Stimulated activated CD8-positive, alpha-beta memory T cell treated with anti-CD3 and anti-CD28 coated beads, Interleukin-7, amount 100 ng/mL, for 24 hours (primary cell): Measurements from ENCODE around the gene PDXK.
A peak's percentile ranks its signal among the peaks of the same experiment; 100 is the strongest.
"Not testable (repeated sequence)": the region's sequence is repeated elsewhere in the genome, so short reads cannot be mapped to it uniquely, and the experiment has no call there.

Experiments
- DNase-seq: peaks from one replicate; pipeline ENCODE4 v3.0.0-alpha.2; 2020; ENCODE audit warnings: low read depth

Gene PDXK

GRCh38 chr21:43718872-43719747 lies at the start of gene PDXK:
Gene PDXK, plus strand, starts transcription at chr21:43719129. Its CDS starts 166 bp downstream, at chr21:43719295.
- DNase-seq, result peak; percentile 39

DNA sequence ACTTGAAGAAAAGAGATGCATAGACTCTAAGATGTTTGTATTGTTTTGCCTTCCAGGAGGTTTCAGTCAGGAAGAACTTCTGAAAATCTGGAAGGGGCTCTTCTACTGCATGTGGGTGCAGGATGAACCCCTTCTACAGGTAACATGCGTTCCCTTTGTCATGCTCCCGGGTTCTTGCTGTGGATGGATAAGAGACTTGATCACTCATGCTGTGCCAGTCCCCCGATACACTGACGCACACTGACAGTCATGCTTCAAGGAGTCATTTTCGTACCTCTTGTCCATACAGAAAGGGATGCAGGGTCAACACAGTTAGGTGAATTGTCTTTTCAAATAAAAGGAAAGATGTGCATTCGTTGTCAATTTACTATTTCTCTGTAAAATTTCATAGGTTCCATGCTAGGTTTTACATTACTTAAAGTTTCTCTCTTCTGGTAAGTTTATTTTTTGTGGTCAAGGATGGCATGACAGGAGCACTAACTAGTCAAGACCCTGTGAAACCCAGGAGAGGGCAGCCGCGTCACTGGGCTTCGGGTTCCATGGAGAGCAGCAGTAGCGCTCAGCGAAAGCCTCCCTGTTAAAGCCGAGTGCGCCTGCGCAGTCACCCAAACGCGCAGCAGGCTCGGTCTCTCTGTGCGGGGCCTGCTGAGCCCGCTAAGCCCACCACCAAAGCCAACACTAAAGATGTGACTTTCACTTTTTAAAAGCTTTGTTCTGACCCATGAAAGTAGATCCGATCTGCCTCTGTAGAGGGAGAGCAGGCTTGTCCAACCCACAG lies 48.9 kb upstream of the PDXK start:
- DNase-seq, result no peak

- DNase-seq, result no peak
Measured at GRCh38 chr21:43675871-43676270, 43.1 kb upstream of the PDXK start.

- DNase-seq, result no peak
Measured at GRCh38 chr21:43676391-43676790, 42.5 kb upstream of the PDXK start.

- DNase-seq, result no peak
Measured at GRCh38 chr21:43679951-43680350, 39.0 kb upstream of the PDXK start.

- DNase-seq, result not testable (repeated sequence)
Measured at GRCh38 chr21:43680421-43680820, 38.5 kb upstream of the PDXK start.

DNA sequence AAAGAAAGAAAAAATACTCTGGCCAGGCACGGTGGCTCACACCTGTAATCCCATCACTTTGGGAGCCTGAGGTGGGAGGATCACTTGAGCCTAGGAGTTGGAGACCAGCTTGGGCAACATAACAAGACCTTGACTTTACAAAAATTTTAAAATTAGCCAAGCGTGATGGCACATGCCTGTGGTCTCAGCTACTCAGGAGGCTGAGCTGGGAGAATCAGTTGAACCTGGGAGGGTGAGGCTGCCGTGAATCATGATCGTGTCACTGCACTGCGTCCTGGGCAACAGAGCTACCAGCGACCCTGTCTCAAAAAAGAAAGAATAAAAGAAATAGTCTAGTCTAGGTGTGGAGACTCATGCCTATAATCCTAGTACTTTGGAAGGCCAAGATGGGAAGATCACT lies 37.3 kb upstream of the PDXK start:
- no peak for DNase-seq

DNA sequence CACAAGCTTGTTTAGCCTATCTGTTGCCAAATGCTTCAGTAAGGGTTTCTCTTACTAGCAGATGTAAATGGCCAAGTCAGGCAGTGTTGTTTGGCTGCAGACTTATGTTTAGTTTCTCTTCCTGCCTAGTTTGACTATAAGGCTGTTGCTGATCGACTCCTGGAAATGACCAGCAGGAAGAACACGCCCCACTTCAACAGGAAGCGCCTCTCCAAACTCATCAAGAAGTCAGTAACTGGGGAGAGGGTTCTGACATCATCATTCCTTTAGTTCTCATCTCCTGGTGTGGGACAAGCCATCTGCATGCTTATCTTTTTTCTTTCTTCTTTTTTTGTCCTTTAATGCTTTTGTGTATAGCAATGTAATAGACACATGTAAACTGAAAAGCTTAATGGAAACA lies 34.5 kb upstream of the PDXK start:
- DNase-seq, result no peak

- DNase-seq, result no peak
Measured at GRCh38 chr21:43686811-43687565, 31.9 kb upstream of the PDXK start.

DNA sequence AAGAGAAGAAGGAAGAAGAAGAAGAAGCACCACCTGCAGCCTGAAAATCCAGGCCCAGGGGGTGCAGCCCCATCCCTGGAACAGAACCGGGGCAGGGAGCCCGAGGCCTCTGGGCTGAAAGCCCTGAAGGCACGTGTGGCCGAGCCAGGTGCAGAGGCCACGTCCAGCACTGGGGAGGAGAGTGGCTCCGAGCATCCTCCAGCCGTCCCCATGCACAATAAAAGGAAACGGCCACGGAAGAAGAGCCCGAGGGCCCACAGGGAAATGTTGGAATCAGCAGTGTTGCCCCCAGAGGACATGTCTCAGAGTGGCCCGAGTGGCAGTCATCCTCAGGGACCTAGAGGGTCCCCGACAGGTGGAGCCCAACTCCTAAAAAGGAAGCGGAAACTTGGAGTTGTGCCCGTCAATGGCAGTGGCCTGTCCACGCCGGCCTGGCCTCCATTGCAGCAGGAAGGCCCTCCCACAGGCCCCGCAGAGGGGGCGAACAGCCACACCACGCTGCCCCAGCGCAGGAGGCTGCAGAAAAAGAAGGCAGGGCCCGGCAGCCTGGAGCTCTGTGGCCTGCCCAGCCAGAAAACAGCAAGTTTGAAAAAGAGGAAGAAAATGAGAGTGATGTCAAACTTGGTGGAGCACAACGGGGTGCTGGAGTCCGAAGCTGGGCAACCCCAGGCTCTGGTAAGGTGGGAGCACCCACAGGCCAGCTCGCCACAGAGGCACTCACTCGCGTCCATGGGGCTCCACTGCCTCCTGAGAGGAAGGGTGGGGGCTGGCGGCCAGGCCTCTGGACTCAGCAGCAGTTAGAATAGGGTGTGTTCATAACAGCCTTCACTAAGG lies 31.1 kb upstream of the PDXK start:
- DNase-seq, result no peak

DNA sequence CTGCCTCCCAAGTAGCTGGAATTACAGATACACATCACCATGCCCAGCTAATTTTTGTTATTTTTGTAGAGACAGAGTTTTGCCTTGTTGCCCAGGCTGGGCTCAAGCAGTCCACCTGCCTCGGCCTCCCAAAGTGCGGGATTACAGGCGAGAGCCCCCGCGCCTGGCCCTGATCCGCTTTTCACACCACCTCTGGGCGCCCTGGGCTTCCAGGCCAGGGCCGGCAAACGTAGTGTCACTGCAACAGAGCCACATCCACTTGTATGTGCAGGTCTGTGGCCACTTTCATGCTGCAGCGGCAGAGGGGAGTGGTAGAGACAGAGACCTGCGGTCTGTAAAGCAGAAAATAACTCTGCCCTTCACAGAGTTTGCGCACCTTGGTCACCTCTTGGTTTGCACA lies 30.0 kb upstream of the PDXK start:
- DNase-seq, result no peak

DNA sequence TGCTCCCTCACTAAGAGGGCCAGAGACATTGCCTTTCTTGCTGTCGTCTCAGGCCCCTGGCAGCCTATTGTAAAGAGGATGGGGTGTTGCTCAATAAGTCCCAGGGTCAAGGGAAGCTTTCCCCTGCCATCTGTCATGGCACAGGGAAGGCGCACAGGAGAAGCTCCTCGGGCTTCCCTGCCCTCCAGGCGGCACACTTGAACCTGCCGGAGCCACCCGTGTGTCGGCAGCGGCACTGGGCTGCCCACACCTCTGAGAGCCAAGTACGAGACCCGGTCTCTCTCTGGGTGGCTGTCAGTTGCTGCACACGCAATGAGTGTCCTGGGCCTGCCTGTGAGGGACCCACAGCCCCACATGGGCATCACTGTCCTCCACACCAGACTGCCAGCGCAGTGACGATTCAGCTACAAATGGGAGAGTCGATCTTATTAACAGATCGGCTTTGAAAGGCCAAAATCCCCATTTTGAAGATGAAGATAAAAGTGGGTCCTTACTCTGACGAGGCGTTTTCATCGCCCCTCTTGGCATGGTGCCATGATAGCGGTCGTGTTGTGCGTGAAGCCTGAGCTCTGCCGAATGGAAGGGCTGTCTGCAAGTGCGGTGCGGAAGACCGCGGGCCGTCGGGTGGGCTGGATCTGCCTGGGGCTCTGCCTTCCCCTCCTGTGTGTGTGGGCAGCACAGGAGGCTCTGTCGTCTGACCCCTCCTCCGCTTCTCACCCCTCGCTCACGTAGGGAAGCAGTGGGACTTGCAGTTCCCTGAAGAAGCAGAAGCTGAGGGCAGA lies 29.2 kb upstream of the PDXK start:
- DNase-seq, result no peak

GRCh38 chr21:43690346-43690745 lies 28.6 kb upstream of the PDXK start:
- DNase-seq, result no peak

GRCh38 chr21:43691086-43691795 lies 27.7 kb upstream of the PDXK start:
- no peak for DNase-seq

GRCh38 chr21:43691801-43692200 lies 27.1 kb upstream of the PDXK start:
- no peak for DNase-seq

DNA sequence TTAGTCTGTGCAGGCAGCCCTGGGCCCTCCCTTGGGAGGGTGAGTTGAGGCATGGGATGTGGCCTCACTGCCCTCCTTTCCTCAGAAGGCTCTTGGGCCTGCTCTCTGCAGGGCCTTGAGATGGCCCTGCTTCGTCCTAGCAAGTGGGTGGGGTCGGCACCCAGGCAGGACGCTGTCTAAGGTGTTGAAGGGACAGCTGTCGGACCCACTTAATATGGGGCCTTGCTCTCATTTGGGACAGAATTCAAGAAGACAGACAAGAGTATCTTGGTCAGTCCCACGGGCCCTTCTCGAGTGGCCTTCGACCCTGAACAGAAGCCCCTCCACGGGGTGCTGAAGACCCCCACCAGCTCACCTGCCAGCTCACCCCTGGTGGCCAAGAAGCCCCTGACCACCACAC lies 26.0 kb upstream of the PDXK start:
- DNase-seq, result no peak

GRCh38 chr21:43693981-43694380 lies 24.9 kb upstream of the PDXK start:
- no peak for DNase-seq

DNA sequence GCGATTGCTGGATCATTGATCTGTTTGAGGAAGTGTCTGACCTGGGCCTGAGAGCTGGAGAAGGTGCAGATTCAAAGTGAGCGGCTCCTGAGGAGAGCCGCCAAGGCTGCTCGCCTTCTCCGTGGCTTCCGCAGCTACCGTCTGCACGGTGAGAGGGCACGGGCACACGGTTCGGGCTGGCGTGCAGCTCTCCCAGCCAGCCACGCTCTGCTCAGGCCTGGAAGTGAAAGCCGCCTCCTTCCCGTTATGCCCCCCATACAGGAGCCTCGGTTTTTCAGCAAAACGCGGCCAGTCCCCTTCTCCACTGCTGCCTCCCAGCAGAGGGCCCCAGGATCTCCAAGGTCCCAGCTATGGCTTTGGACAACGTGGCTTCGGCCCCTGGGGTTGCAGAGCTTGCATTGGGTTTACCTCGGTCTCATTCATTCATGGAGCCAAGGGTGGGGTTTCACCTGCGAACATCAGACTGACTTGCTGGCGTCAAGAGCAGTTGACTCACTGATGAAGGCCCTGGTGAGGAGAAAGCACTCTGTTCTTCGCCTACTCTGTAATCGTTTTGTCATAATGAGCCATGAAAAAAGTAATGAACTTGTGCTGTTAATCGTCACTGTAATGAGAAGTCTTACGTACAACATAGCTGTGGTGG lies 24.4 kb upstream of the PDXK start:
- DNase-seq, result no peak

GRCh38 chr21:43696214-43696613 lies 22.7 kb upstream of the PDXK start:
- no peak for DNase-seq
